Osteoblast (primary cell): ENCODE data around the gene TIGD2. TPM values are rescaled to one million over a fixed set of nuclear protein-coding genes. Genes with fewer than 3 reads are reported as not detected.
A peak's percentile ranks its signal among the peaks of the same experiment; 100 is the strongest.

Experiments
- DNase-seq: peaks from one replicate; pipeline ENCODE4 v3.0.0; 2011; ENCODE audit warnings: low spot score, mixed read lengths; ENCODE audit not compliant: insufficient read length; ENCODE audit errors: missing footprints
- H2AFZ ChIP-seq: 2 replicates; pipeline ENCODE4 v1.6.0; 2011; ENCODE audit warnings: mild to moderate bottlenecking, low read length
- H3K27ac ChIP-seq: 2 replicates; pipeline ENCODE4 v1.5.1; 2011; ENCODE audit warnings: mild to moderate bottlenecking, low read depth, low read length, moderate library complexity
- H3K27me3 ChIP-seq: 2 replicates; pipeline ENCODE4 v1.6.0; 2012; ENCODE audit warnings: mild to moderate bottlenecking, control low read depth, inconsistent platforms, low read length, moderate library complexity; ENCODE audit not compliant: insufficient read depth
- H3K36me3 ChIP-seq: 2 replicates; pipeline ENCODE4 v1.5.1; 2011; ENCODE audit warnings: mild to moderate bottlenecking, low read length, control low read depth, moderate library complexity; ENCODE audit not compliant: insufficient read depth
- H3K4me1 ChIP-seq: 2 replicates; pipeline ENCODE4 v1.5.1; 2011; ENCODE audit warnings: mild to moderate bottlenecking, low read length, control low read depth, moderate library complexity; ENCODE audit not compliant: insufficient read depth
- H3K4me2 ChIP-seq: 2 replicates; pipeline ENCODE4 v1.6.0; 2011; ENCODE audit warnings: mild to moderate bottlenecking, low read length; ENCODE audit not compliant: insufficient read depth
- H3K4me3 ChIP-seq: fragments of 200-600 bp; sonication (generic); 3 replicates; pipeline ENCODE4 v1.5.1; 2012; ENCODE audit warnings: mild to moderate bottlenecking, low read length, inconsistent platforms; ENCODE audit not compliant: insufficient read depth
- H3K79me2 ChIP-seq: 2 replicates; pipeline ENCODE4 v1.6.0; 2012; ENCODE audit warnings: mild to moderate bottlenecking, low read length, control low read depth, inconsistent platforms; ENCODE audit not compliant: insufficient read depth
- H3K9me3 ChIP-seq: 2 replicates; pipeline ENCODE4 v1.5.1; 2011; ENCODE audit warnings: low read depth, low read length, control low read depth
- H4K20me1 ChIP-seq: 2 replicates; pipeline ENCODE4 v1.6.0; 2012; ENCODE audit warnings: mild to moderate bottlenecking, low read length, control low read depth; ENCODE audit not compliant: insufficient read depth
- CTCF ChIP-seq: IDR thresholded peaks from 2 replicates; pipeline ENCODE4 v1.5.1; 2011; ENCODE audit warnings: mild to moderate bottlenecking, low read depth, low read length, moderate library complexity; ENCODE audit errors: extremely low read depth
- small RNA-seq: library from RNA; depleted of rRNA; stranded (forward); fragments of <200 nt; gene quantifications from one replicate; pipeline ENCODE3, GENCODE V24; 2012
- total RNA-seq: library from RNA; depleted of rRNA; stranded (reverse); fragments of >200 nt; gene quantifications from 2 replicates; pipeline ENCODE4 v1.2.3, GENCODE V29; 2012

TIGD2 gene
- total RNA-seq, 1 donor: 18.1 TPM

- Histone ChIP-seq H3K79me2 (no peaks in the 10 kb centered on the region), H4K20me1 (no peaks in the 10 kb centered on the region), H3K27ac (no peak overlapping the region), H3K27me3 (peaks cover 10% of the 10 kb centered on the region), H3K4me2 (no peak overlapping the region), H3K36me3 (no peaks in the 10 kb centered on the region), H3K4me1 (no peaks in the 10 kb centered on the region), H3K4me3 (no peak overlapping the region), H2AFZ (no peak overlapping the region), H3K9me3 (no peaks in the 10 kb centered on the region)
- TF ChIP-seq CTCF: no peak
- DNase-seq: no peak
Observed at GRCh38 chr4:89161841-89162240, 50.5 kb downstream of the TIGD2 start.

GRCh38 chr4:89162496-89162895, 51.2 kb downstream of the TIGD2 start:
- TF ChIP-seq CTCF: no peak

GRCh38 chr4:89162987-89163386, 51.7 kb downstream of the TIGD2 start:
- DNase-seq: no peak
- H4K20me1 ChIP-seq: no peaks in the 10 kb centered on the region
- H3K4me2 ChIP-seq: no peak overlapping the region
- no peaks in the 10 kb centered on the region for H3K9me3 ChIP-seq
- no peak overlapping the region for H3K4me3 ChIP-seq
- H3K4me1 ChIP-seq: no peaks in the 10 kb centered on the region
- H3K27me3 ChIP-seq: peaks cover 10% of the 10 kb centered on the region
- no peaks in the 10 kb centered on the region for H3K79me2 ChIP-seq
- H3K36me3 ChIP-seq: no peaks in the 10 kb centered on the region
- TF ChIP-seq CTCF: no peak
- no peak overlapping the region for H3K27ac ChIP-seq
- H2AFZ ChIP-seq: no peak overlapping the region

More at GRCh38 chr4:89162496-89162895, 51.2 kb downstream of the TIGD2 start:
- Histone ChIP-seq H3K4me2 (no peak overlapping the region), H3K9me3 (no peaks in the 10 kb centered on the region), H3K36me3 (no peaks in the 10 kb centered on the region), H2AFZ (no peak overlapping the region), H3K4me3 (no peak overlapping the region), H3K27ac (no peak overlapping the region), H3K27me3 (peaks cover 10% of the 10 kb centered on the region), H4K20me1 (no peaks in the 10 kb centered on the region), H3K4me1 (no peaks in the 10 kb centered on the region), H3K79me2 (no peaks in the 10 kb centered on the region)
- DNase-seq: peak; percentile 10

GRCh38 chr4:89164400-89164799, 53.1 kb downstream of the TIGD2 start:
- no peaks in the 10 kb centered on the region for H3K4me1 ChIP-seq
- DNase-seq: peak; percentile 5
- no peak overlapping the region for H3K4me2 ChIP-seq
- H3K79me2 ChIP-seq: no peaks in the 10 kb centered on the region
- H4K20me1 ChIP-seq: no peaks in the 10 kb centered on the region
- no peak overlapping the region for H3K4me3 ChIP-seq
- H2AFZ ChIP-seq: no peak overlapping the region
- H3K9me3 ChIP-seq: no peaks in the 10 kb centered on the region
- H3K27ac ChIP-seq: no peak overlapping the region
- TF ChIP-seq CTCF: no peak
- H3K27me3 ChIP-seq: peaks cover 10% of the 10 kb centered on the region
- H3K36me3 ChIP-seq: no peaks in the 10 kb centered on the region

Small RNA genes within 50 kb of the gene (small RNA-seq; reads per million reads assigned to genes)
- not detected for gene RNU6-907P

Other genes starting within 250 kb of the TIGD2 start
- 18.6 and 18.8 TPM in 2 replicates for gene FAM13A, start 54.3 kb upstream of the TIGD2 start, total RNA-seq
- gene GPRIN3, start 196.3 kb downstream of the TIGD2 start, total RNA-seq: under 0.01 and 0.29 TPM in 2 replicates